HG03097 (cell line): ENCODE data around the gene IMP3.

ENCODE experiments used
- ATAC-seq: cut with Tn5 transposase; IDR thresholded peaks from one replicate; pipeline ENCODE4 v1.9.1; 2021; ENCODE audit not compliant: unreplicated experiment, low FRiP score

The IMP3 gene

DNA sequence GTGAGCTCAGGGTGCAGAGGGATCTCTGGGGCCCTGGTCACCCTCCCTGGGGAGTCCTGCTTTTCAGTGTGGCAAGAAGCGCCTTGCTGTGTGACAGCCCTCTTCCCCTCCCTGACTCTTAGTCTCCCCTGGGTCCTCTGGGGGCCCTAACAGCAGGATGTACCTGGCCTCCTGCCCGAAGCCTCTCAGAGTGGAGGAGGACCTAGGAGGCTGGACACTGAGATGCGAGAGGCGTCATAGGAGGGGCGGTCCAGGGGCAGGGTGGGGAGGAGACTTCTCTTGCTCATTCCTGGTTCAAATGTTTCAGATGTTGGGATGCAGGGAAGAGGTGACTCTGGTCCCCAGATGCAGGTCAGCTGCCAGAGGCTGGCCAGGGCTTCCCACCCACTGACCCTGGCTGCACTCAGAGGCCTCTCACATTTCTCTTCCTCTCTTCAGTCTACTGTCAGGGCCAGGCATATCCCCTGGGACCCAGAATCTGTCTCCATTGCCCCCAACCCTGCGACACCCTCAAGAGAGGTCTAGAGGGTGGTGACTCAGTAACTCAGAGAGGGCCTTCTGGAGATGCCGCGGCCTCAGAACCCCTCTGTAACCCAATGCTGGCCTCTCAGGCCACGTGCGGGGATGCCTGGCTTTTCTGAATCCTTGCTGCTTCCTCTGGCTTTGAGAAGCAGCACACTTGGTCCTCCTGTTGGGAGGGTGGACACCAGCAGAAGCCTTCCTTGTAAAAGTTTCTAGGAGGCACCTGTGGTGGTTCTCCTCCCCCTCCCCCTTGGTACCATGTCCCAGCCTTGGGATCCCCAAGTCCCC lies 33.6 kb upstream of the IMP3 start:
- no peak for ATAC-seq

- no peak for ATAC-seq
Observed at GRCh38 chr15:75672646-75673425, 32.8 kb upstream of the IMP3 start.

DNA sequence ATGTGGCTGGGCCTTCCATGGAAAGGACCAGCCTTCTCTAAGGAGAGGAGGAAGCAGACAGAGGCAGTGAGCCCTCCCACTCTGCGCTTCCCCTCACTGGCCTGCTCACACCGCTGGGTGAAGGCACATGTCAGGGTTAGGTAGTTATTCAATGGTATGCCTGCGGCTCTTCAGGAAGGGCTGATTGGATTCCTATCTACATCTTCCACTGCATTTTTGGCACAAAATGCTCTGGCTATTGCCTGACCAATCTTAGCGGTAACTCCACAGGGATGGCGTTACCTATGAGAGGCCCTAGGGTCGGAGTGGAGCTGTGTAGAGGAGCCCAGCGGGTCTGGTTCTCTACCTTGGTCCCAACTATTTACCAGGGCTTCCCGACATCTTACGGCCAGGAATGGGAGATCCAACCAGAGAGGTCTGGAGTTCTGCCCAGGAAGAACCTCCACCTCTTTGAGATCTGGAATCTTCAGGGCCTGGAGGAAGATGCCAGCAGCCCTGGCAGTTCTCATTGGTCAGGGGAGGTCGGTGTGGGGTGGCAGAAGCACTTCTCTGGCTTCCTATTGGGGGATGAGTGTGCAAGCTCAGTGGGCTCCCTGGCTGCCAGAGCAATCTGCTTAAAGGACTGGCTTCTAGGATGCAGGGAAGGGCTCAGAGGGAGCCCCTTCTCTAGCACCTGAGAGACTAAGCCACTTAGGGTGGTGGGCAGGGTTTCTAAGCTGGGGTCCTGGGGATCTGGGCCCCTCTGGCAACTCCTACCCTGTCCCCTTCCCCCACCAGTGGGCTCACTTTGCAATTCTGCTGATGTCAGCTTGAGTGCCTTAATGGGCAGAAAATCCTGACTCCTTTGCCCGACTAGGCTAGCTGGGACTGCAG lies 31.9 kb upstream of the IMP3 start:
- no peak for ATAC-seq

- no peak for ATAC-seq
Observed at GRCh38 chr15:75669879-75670212, 29.8 kb upstream of the IMP3 start.

DNA sequence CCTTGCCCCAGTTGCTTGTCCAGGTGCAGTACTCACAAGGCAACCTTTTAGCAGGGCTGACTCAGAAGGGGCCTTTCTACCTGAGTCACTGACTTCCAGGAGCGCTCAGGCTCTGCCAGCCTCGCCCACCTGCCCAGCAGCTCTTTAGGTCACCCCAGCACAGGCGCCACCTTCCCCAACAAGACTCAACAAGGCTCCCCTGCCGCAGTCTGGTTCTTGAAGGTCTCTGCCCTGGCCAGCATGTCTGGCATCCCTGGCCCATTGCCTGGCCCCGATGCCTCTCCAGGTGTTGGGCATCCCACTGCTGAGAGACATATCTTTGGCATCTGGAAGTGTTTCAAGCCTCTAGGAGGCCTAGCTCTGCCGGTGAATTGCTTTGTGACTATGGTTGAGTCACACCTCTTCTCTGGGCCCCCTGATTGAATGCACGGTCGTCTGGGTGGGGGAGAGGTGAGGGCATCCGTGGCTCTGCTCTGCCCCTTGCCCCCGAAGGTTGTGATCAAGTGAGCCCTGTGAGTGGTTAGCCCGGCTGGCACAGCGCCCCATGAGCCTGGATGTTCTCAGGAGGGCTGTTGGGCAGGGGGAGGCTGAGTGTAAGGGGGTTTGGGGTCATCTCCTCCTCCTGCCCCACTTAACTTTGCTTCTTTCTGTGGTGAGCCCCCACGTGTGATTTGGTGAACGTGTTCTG lies 29.3 kb upstream of the IMP3 start:
- no peak for ATAC-seq

DNA sequence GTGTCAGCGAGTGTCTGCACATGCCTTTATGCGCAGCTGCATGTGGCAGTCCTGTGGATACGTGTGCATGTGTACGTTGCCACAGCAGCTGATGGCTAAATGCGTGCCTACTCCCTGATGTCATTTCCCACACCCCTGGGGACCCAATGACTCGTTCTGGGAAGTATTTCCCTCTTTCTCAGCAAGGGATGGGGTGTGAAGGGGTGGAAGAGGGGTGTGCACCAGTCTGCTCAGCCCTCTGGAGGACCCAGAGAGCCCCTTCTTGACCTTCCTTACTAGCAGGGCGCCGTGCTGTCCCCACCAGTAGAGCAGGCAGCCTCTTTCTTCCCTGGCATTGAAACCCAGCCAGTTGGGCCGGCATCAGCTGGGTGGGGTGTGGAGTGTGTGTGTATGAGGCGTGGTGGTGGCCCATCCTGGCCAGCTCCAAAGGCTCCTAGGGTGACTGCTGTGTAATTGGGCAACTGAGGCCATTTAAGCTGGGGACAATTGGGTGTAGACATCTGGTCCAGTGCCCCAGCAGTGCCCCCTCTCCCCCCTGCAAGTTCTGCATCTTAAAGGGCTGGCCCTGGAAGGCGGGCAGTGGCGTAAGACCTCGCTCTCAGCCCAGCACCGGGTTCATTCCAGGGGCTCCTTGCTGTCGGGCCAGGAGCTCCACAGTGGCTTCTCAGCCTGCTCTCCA lies 26.9 kb upstream of the IMP3 start:
- ATAC-seq: no peak

- no peak for ATAC-seq
Observed at GRCh38 chr15:75663931-75664421, 24.0 kb upstream of the IMP3 start.

DNA sequence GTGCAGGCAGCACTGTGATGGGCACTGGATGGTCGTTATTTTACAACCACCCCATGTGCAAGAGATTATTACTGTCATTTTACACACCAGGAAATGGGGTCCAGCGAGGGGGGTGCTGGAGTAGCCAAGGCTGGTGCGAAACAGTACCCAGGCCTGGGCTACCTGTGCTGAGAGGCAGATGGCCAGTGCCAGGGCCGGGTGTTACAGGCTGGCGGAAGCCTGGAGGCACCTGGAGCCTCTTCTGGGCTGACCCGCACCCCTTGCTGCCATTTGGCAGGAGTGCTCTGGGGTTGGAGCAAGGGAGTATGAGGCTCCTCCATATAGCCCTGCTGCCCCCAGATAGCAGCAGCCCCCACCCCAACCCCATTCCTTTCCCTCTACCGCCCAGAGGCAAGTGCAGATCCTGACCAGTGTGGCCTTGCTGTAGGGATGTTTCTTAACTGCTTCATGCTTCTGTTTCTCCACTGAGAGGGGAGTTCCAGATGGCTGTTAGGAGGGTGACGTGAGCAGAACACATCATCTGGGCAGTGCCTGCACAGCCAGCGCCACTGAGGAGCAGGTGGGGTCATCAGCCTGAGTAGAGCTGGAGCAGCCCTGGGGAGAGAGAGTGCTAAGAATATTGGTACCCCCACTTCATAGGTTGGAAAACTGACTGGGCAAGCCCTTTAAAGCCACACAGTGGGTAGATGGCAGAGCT lies 22.9 kb upstream of the IMP3 start:
- ATAC-seq: no peak

DNA sequence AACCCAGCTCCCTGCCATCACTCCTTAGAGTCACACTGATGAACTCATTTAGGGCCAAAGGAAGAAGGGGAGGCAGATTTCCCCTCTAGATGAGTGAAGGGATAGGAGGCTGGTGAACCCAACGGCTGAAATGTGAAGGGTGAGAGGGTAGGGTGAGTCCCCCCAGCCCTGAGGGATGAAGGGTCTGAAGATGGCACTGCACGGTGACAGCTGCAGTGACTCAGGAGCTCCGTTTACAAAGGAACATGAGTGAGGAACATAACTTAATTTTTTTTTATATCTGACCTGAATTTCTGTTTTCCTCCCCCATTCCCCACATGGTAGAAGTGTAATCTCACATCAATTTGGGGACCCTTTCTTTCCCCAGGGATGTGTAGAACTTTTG lies 21.7 kb upstream of the IMP3 start:
- no peak for ATAC-seq

DNA sequence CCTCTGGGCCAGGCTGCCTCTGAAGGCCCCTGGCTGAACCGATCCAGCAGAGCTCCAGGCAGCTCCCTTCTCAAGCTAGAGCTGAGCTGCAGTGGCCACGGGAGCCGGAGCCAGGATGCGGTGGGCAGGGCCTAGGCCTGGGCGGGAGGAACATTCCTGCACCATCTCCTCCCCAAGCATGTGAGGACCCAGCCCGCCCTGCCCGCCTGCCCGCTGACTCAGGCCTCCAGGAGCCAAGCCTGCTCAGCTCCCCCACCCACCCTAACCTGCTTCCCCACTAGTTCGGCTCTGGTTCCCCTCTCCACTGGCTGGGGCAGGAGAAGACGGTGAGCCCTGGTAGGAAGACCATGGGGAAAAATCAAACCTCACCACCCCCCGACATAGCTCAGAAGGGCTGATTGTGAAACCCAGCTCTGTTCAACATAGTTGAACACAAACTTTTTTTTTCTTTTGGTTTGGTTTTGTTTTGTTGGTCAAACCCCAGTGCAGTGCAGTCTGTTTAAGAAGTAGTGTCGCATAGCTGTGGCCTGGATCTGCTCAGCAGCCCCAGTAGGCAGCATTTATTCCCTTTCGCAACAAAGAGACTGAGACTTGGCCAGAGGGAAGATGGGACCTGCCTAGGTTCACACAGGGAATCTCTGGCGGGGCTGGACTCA lies 21.2 kb upstream of the IMP3 start:
- ATAC-seq: no peak

- no peak for ATAC-seq
Observed at GRCh38 chr15:75659928-75660645, 20.1 kb upstream of the IMP3 start.

GRCh38 chr15:75659141-75659771 lies 19.2 kb upstream of the IMP3 start:
- ATAC-seq: no peak

DNA sequence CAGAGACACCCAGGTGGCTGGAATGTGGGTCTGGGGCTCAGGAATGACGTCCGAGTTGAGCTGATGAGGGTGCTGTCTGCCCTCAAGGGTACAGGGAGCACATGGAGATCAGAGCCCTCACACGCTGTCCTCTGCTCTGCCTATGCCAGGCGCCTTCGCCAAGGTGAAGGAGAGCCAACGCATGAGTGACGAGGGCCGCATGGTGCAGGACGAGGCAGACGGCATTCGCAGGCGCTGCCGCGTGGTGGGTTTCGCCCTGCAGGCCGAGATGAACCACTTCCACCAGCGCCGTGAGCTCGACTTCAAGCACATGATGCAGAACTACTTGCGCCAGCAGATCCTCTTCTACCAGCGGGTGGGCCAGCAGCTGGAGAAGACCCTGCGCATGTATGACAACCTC lies 16.8 kb upstream of the IMP3 start:
- no peak for ATAC-seq

DNA sequence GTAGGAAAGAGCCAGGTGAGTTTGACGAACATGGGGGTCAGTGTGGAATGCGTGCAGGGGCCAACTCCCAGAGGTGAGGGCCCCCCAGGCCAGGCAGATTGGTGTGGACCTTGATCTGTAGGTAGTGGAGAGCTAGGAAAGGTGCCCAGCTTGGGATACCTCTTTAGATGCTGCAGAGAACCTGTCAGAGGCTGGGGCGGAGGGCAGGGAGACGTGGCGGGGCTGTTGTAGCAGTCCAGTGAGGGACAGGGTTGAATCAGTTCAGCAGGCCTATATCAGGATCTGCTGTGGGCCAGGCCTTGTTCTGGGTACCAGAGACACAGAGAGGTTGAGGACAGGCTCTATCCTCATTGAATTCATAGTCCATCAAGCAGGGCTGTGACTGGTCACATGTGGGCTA lies 16.3 kb upstream of the IMP3 start:
- no peak for ATAC-seq

DNA sequence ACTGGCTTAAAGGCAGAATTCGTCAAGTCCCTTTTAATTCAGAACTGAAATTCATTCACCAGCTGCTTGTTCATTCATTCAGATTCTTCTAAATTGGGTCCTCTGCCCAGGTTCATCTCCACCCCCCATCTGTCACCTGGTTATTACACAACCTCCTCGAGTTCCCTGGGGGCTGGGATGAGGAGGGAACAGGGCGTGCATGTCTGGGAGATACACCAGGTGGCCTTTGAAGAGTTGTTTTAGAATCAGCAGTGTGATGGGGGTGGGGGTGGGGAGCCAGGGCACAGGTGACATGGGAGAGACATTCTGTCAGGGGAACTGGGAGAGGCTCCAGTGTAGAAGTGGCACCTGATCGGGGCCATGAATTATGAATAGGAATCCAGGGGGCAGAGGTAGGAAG lies 15.9 kb upstream of the IMP3 start:
- ATAC-seq: no peak

- no peak for ATAC-seq
Observed at GRCh38 chr15:75654201-75654907, 14.3 kb upstream of the IMP3 start.

DNA sequence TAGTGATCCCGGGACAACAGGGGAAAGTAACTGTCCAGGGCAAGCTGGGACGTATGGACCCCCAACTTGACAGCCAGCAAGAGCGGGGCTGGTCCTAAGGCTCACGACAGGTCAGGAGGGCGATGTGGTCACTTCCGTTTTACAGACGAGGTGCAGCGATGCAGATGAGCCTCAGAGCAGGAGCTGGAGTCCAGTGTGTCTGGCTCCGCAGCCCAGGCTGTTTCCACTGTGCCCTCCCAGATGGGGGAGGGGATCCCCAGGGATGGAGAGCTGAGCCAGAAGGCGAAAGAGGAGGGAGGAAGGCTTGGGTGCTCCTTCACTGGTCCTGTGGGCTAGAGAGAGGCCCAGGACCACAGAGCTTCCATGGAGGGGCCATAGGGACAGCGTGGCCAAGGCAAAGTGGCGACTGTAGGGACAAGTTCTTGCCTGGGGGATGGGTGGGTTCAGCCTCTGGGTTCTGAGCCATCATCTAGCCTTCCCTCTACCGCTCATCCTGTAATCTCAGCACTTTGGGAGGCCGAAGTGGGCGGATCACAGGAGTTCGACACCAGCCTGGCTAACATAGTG lies 13.4 kb upstream of the IMP3 start:
- no peak for ATAC-seq
